Stomach (tissue), 9 donors: ENCODE measurements around the gene PSD2. TPM values are rescaled to one million over a fixed set of nuclear protein-coding genes. Genes with fewer than 3 reads are reported as not detected.

Source experiments
- DNase-seq, 2 donors: peaks; one replicate each; pipeline versions ENCODE4 v3.0.0 to v3.0.0-alpha.2; 2013 to 2019
- H3K27ac ChIP-seq, 5 donors: fragments of 200-600 bp in 4 of 5; sonication (generic) in 4 of 5; one replicate each; pipeline ENCODE4 v1.5.1; 2013 to 2019; ENCODE audit warnings: mild to moderate bottlenecking in 1 of 5, moderate library complexity in 1 of 5
- H3K27me3 ChIP-seq, 3 donors: fragments of 200-600 bp; sonication (generic); one replicate each; pipeline ENCODE4 v1.5.1; 2017 to 2019; ENCODE audit warnings: mixed run types in 1 of 3
- H3K36me3 ChIP-seq, 4 donors: fragments of 200-600 bp; sonication (generic); 1 replicate in 3 of 4; 2 replicates in 1 of 4; pipeline ENCODE4 v1.5.1; 2016 to 2019
- H3K4me1 ChIP-seq, 4 donors: fragments of 200-600 bp; sonication (generic); one replicate each; pipeline ENCODE4 v1.5.1; 2016 to 2019
- H3K4me3 ChIP-seq, 4 donors: fragments of 200-600 bp; sonication (generic) in 3 of 4; one replicate each; pipeline ENCODE4 v1.5.1; 2016 to 2019; ENCODE audit warnings: mild to moderate bottlenecking in 1 of 4
- H3K9me3 ChIP-seq, 4 donors: fragments of 200-600 bp; sonication (generic); one replicate each; pipeline ENCODE4 v1.5.1; 2016 to 2019
- EP300 ChIP-seq: sonication (generic); formaldehyde crosslinking; IDR thresholded peaks from one replicate; pipeline ENCODE4 v1.6.1; 2017; ENCODE audit warnings: antibody characterized with exemption
- POLR2A ChIP-seq, 4 donors: fragments of 450-650 bp; IDR thresholded peaks; one replicate each; pipeline ENCODE4 v1.6.1; 2016; ENCODE audit warnings: antibody characterized with exemption in 4 of 4, control low read depth in 2 of 4, mild to moderate bottlenecking in 1 of 4, moderate library complexity in 1 of 4
- POLR2AphosphoS5 ChIP-seq, 3 donors: sonication (generic); formaldehyde crosslinking; IDR thresholded peaks; one replicate each; pipeline ENCODE4 v1.6.1; 2016; ENCODE audit warnings: antibody characterized with exemption in 3 of 3
- WGBS, 5 donors: extraction: QIAGEN DNeasy Blood & Tissue Kit in 3 of 5; methylation state at CpG; one replicate each; pipeline versions ENCODE4 v1.1.5 to v1.1.7; 2013 to 2018; 5-methylcytosine and 5-hydroxymethylcytosine counted together
- intact Hi-C: fragments of 100-400 bp; cut with DNase I; formaldehyde crosslinking; loops from one replicate; pipeline ENCODE4 v1.15.1; 2023; ENCODE audit warnings: low total_unique reads
- polyA plus RNA-seq, 3 donors: library from polyadenylated mRNA; stranded (reverse); fragments of 200-250 nt; gene quantifications; one replicate each; pipeline ENCODE4 v1.2.3, GENCODE V29; 2013
- total RNA-seq, 5 donors: library from RNA; depleted of rRNA; stranded (reverse); fragments of >200 nt; gene quantifications; one replicate each; pipeline versions ENCODE4 v1.1.0 to v1.2.3, GENCODE V29; 2014 to 2016
- TF ChIP-seq, protein P1 (sequence below), 7 experiments: fragments of 450-650 bp in 4 of 7; fragments of 200-600 bp in 3 of 7; sonication (generic) in 3 of 7; IDR thresholded peaks; one replicate each; pipeline ENCODE4 v1.5.1; 2016 to 2019; ENCODE audit warnings: antibody characterized with exemption in 7 of 7, control low read depth in 2 of 7, mild to moderate bottlenecking in 1 of 7
- donor health status: healthy with polysubstance abuse.
- donor health status: Bipolar disorder and iron deficiency.
- donor health status: healthy.

Gene PSD2
- total and polyA plus RNA-seq, 8 donors = 0.05 to 0.73 TPM; not detected in 6

DNA sequence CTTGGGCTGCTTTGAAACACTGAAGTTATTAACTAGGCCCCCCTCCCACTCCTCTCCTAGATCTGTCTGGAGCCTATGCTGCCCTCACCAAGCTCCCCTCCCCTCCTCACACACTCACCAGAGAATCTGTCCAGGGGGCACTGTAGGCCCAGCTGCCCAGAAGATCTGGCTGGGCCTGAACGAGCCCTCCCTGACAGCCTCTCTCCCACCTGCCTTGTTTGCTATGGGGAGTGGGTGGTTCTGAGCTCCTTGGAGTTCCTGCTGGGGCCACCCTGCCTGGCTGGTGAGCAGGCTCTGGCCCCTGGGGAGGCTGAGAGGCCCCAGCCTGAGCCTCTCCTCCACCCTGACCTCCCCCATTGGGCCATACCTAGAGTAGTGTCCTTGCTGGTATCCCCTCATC is 75.1 kb downstream of the PSD2 start:
- Histone ChIP-seq H3K27me3 (no peaks in the 10 kb centered on the region), H3K36me3 (no peaks in the 10 kb centered on the region), H3K4me3 (no peak overlapping the region), H3K9me3 (no peaks in the 10 kb centered on the region), H3K27ac (no peak overlapping the region), H3K4me1 (peaks cover 0 to 13% (median 4%) of the 10 kb centered on the region in 4 donors)
- WGBS, 5 donors = 88 to 100% (median 93%) methylated on average over 1 of the region's 1 CpG
- TF ChIP-seq POLR2A (IDR thresholded peaks at IDR 0.05) = no peak
- TF ChIP-seq, protein P1, sequence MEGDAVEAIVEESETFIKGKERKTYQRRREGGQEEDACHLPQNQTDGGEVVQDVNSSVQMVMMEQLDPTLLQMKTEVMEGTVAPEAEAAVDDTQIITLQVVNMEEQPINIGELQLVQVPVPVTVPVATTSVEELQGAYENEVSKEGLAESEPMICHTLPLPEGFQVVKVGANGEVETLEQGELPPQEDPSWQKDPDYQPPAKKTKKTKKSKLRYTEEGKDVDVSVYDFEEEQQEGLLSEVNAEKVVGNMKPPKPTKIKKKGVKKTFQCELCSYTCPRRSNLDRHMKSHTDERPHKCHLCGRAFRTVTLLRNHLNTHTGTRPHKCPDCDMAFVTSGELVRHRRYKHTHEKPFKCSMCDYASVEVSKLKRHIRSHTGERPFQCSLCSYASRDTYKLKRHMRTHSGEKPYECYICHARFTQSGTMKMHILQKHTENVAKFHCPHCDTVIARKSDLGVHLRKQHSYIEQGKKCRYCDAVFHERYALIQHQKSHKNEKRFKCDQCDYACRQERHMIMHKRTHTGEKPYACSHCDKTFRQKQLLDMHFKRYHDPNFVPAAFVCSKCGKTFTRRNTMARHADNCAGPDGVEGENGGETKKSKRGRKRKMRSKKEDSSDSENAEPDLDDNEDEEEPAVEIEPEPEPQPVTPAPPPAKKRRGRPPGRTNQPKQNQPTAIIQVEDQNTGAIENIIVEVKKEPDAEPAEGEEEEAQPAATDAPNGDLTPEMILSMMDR (IDR thresholded peaks at IDR 0.05) = no peak
- no peak for TF ChIP-seq EP300
- no peak for TF ChIP-seq POLR2AphosphoS5 (IDR thresholded peaks at IDR 0.05)
- DNase-seq = no peak
- intact Hi-C loops = no loop called here

DNA sequence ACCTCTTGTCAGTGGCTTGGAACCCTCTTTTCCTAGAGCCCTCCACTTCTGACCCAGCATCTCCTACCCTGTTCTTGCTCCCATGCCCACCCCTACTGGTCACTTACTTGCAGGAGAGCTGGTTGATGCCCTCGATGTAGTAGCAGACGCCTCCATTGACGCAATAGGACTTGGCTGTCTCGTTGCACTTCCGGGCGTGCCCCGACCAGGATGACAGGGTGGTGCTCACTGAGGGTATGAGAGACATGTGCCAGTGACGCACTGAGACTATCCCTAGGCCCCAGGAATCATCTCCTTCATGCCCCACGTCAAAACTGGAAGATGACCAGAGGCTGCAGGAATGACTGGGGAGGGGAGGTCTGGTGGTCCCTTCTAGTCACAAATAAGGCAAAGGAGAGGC is 76.0 kb downstream of the PSD2 start:
- Histone ChIP-seq H3K4me1 (peaks cover 0 to 13% (median 4%) of the 10 kb centered on the region in 4 donors), H3K27me3 (no peaks in the 10 kb centered on the region), H3K27ac (no peak overlapping the region), H3K9me3 (no peaks in the 10 kb centered on the region), H3K4me3 (no peak overlapping the region), H3K36me3 (no peaks in the 10 kb centered on the region)
- no peak for DNase-seq
- 84 to 92% (median 86%) methylated on average over 9 of the region's 9 CpGs for WGBS, 5 donors
- intact Hi-C loops = no loop called here
- no peak for TF ChIP-seq EP300
- no peak for TF ChIP-seq POLR2A (IDR thresholded peaks at IDR 0.05)
- TF ChIP-seq POLR2AphosphoS5 (IDR thresholded peaks at IDR 0.05) = no peak
- TF ChIP-seq, protein P1 (IDR thresholded peaks at IDR 0.05) = no peak

DNA sequence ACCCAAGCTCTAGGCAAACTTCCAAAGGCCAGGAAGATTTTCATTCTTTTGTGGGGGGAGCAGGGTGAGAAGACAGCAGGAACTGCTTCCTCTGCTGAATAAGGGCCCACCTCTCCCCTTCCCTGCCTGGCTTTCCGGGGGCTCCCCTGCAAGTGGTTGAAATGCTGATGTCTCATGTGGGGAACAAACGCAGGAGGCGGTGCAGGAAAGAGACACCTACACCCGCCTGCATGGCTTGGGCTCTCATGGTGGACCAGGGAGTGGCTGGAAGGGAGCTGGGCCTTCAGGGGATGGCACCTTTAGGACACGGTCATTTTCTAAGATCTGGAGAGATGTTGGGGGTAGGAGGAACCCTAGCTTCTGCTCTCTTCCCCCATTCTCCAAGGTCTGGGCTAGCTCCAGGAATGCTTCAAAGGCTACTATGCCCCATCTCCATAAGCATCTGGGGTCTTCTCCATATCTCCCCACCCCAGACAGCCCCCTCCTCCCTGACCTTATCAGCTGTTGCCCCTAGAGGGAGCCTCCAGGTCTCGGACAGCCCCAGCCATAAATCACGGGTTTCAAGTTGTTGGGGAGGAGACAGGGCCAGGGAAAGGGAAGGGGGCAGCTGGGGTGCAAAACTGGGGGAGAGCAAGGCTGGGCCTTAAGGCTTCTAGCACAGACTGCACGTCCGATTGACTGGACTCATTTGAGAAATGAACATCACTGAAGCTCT is 76.6 kb downstream of the PSD2 start:
- WGBS, 5 donors = 77 to 81% (median 79%) methylated on average over 9 of the region's 9 CpGs
- Histone ChIP-seq H3K27me3 (no peaks in the 10 kb centered on the region), H3K36me3 (no peaks in the 10 kb centered on the region), H3K27ac (no peak overlapping the region), H3K4me3 (no peak overlapping the region), H3K9me3 (no peaks in the 10 kb centered on the region), H3K4me1 (peaks cover 0 to 13% (median 4%) of the 10 kb centered on the region in 4 donors)
- intact Hi-C loops = no loop called here
- DNase-seq = no peak
- TF ChIP-seq POLR2A (IDR thresholded peaks at IDR 0.05) (no peak), EP300 (no peak), POLR2AphosphoS5 (IDR thresholded peaks at IDR 0.05) (no peak)
- TF ChIP-seq, protein P1 (IDR thresholded peaks at IDR 0.05) = no peak

DNA sequence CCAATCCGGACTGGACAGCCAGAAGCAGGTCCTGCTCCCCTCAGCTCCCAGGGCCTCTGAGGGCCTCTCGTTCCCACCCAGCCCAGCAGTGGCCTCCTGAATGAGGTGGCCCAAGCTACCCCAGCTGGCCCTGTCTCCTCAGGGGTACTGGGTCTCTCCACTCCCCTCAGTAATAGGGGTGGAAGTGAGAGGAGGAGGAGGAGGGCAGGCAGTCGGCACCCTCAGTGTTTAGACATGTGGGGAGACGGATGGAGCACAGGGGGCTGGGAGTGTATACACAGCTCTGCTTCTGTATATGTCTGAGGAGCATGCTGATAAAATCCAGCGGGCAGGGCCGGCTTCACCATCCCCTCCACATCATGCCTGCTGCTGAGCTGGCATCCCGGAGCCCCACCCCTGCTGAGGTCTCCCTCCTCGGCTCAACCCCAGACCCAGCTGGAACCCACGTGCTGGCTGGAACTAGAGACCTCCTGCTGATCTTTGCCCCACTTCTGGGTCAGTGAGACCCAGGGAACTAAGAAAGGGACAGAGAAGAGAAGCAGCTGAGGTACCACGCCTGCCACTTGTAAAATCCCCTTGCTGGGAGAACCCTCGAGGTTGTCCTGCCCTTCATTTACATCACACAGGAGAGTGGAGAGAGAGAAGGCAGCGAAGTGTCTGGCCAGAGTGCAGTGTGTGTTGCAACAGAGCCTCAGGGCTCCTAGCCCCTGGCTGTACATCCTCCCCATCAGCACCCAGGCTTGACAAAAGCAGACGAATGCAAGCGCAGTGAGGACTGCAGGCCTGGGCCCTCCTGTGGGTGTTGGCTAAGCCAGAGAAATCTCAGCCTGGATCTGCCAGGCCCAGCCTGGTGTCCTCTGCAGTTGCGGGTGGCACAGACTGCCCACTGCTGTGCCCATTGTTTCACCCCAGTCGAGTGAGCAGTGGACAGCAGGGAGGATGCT is 77.5 kb downstream of the PSD2 start:
- DNase-seq = no peak

More for the DNA sequence above, 77.5 kb downstream of the PSD2 start:
- Histone ChIP-seq H3K27me3 (no peaks in the 10 kb centered on the region), H3K4me1 (peaks cover 0 to 13% (median 4%) of the 10 kb centered on the region in 4 donors), H3K36me3 (no peaks in the 10 kb centered on the region), H3K4me3 (no peak overlapping the region), H3K9me3 (no peaks in the 10 kb centered on the region), H3K27ac (no peak overlapping the region)
- TF ChIP-seq, protein P1 (IDR thresholded peaks at IDR 0.05) = no peak
- TF ChIP-seq POLR2AphosphoS5 (IDR thresholded peaks at IDR 0.05) = no peak
- TF ChIP-seq EP300 = no peak
- no peak for TF ChIP-seq POLR2A (IDR thresholded peaks at IDR 0.05)
- intact Hi-C loops = no loop called here
- WGBS, 5 donors = 55 to 70% (median 57%) methylated on average over 9 to 16 of the region's 16 CpGs
